Fibroblast of skin of abdomen (primary cell): ENCODE data around the gene KLF16.
A peak's percentile ranks its signal among the peaks of the same experiment; 100 is the strongest.

Source experiments
- DNase-seq: peaks from one replicate; pipeline ENCODE4 v3.0.0-alpha.2; 2013

KLF16 gene

DNA sequence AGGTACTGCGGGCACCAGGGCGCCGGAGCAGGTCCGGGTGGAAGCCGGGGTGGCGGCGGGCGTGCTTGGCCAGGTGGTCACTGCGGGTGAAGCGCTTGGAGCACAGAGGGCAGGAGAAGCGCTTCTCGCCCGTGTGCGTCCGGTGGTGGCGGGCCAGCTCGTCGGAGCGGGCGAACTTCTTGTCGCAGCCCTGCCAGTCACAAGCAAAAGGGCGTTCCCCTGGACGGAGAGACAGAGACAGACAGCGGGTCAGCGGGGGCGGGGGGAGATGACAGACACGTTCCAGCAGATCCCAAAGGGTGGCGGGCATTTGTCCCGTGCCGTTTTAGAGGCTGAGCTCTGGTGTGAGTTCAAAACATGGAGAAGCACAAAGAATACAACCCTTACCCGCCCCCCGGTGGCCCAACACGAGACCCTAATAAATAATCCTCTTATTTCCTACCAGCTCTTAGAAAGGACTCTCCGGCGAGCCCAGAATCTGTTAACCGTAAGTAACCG, 8.8 kb downstream of the KLF16 start:
- no peak for DNase-seq

DNA sequence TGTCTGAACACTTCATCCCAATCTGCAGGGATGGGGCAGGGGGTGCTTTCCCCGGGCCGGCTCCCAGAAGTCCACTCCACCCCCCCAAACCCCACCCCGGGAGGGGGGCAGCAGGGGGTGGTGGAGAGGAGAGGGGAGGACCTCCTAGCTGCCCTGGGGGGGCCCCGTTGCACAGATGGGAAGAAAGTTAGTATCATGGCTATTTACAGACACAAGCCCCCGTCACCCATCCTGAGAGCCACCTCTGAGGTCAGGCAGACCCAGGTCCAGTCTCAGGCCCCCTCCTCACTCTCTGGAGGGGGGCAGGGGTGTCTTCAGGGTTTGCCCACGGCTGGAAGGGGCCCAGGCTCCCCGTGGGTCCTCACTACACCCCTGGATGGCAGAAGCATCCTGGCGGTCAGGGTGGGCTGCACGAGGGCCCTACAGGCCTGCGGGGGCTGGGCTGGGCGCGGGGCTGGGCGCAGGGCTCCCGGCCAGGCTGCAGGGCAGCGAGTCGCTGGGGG, 9.3 kb downstream of the KLF16 start:
- DNase-seq, result no peak

DNA sequence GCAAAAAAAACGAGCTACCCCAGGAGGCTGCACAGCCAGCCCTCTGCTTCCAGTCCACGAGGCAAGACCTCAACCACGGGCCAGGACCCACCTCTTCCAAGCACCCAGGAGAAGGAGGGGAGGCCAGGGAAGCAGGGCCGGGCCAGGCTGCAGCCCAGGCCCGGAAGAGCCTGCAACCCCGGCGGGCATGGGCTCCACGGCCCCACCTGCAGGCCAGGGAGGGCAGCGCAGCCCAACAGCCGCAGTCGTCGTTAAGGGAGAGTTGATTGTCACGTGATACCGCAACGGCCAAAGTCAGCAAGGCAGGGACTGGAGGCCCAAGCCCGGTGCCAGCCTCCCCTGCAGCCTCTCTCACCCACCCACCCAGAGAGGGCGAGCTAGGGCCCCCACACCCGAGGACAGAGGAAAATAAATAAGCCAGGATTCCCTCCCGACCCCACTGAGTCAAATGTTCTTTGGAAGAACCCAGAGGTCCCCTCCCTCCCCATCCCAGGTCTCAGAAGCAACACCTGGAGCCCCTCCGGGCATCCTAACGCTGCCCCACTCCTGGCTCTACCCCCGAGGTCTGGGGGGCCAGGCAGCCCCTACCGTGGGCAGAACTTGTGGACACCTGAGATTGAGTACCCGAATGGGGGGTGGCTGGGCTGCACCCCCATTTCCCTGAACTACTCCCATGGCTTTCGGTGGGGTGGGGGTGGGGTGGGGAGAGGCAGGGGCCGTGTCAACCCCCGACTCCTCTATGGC, 9.9 kb downstream of the KLF16 start:
- DNase-seq, result peak; percentile 74

DNA sequence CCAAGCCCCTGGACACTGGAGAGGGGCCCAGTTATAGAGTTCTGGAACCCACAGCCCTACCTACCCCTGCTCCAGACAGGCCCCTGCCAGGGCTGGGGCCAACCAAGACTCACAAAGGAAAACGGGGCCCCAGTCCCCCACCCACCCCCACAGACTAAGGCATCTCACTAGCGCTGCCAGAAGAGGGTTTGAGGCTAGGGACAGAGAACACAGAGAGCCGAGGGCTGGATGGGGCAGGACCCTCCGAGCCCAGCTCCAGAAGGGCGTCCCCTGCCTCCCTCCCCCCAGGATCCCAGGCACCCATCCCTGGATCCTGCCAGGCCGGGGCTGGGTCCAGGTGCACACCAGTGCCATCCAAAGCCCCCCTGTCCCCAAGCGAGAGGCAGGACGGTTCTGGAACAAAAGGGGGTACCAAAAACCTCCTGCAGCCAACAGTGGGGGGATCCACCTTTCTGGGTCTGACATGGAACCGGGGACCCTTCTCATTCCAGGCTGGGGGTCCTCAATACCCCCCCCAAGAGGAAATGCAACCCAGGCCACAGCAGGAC, 10.7 kb downstream of the KLF16 start:
- no peak for DNase-seq

DNA sequence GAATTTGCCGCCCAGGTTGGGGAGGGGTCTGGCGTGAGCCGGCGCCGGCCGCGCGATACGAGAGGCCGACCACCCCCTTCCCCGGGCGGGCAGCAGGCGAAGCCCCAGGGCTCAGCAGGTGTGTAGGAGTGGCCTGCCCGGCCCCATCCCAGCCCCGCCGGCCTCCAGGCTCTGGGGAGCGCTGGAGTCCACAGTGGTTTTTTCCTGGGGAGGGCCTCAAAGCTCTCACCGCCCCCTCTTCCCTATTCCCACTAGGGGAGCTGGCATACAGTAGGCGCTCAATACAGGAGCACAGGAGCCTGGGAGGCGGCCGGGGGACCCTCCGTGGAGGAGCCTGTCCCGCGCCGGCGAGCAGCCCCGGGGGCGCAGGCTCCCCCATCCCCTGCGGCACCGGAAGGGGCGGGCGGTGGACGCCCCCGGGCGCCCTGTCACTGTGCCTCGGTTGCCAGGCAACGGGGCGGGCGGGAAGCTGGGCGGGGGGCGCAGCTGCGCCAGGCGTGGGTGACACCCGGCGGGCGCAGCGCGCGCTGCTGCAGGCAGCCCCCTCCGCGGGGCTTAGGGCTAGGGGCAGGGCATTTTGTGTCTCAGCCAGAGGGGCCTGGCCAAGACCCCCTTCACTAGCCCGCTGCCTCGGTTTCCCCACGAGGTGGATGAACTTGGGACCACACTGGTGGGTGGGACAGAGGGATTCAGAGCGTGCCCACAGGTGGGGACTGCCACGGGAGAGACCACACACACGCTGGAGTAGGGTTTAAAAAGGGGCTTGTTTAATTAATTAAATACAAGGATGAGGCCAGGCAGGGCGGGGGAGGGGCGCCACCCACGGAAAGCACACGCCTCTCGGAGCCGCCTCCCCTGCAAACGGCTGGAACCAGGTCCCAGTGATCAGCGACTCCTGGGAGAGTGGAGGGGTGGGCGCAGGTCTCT, 11.5 kb downstream of the KLF16 start:
- DNase-seq, result no peak

DNA sequence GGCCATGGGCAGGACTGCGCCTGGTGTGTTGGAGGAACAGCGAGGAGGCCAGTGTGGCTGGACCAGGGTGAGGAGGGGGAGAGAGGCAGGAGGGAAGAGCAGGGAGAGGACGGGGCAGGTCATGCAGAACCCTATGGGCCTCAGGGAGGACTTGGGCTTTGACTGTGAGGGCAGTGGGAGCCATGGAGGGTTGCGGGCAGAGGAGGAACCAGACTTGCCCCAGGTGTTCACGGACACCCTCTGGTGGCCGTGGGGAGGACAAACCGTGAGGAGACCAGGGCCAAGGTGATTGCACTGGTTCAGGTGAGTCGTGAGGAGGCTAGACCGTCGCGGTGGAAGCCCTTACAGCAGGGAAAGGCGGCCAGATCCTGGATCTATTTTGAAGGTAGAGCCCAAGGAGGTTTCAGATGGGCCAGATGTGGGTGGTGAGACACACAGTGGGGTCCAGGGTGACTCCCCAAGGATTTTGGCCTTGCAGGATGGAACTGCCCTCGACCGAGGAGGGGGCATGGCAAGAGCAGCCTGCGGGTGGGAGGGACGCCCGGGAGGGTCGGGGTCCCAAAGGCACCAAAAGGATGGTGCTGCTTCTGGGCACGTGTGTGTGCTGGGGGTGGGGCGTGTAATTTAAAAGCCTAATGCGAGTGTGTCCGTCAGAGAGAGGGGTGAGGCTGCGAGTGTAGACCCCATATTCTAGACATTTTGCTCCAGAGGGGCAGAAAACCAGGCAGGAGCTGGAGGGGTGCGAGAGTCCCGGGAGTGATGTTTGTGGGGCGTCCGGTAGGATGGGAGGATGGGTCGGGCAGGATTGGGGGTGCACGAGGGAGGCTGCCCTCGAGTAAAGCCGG, 12.3 kb downstream of the KLF16 start:
- no peak for DNase-seq

DNA sequence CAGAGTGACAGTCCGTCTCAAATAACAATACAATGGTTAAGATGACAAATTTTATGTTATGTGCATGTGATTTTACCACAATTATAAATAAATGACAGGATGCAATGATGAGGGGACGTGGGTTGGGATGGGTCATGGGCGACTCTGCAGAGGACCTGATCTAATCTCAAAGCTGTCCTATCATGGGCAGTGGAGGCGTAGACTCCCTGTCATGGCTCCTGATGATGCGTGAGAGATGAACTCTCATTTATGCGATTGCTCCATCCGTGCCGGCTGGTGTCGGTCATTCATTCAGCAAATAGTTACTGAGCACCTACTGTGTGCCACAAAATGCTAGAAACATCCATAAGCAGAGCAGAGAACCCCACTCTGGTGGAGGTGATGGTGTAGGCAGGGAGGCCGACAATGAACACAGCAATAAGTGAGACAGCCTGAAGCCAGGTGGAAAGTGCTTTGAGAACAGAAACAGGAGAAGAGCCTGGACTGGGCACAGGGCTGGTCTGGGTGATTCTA, 13.4 kb downstream of the KLF16 start:
- DNase-seq, result no peak

DNA sequence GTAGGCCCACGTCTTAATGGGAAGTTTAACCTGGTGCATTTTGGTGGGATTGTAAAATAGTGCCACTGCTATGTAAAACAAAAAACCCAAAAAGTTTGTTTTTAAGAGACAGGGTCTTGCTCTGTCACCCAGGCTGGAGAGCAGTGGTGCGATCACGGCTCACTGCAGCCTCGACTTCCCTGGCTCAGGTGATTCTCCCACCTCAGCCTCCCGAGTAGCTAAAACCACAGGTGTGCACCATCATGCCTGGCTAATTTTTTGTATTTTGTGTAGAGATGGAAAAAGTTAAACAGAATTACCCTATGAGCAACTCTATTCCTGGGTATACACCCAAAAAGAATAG, 14.3 kb downstream of the KLF16 start:
- no peak for DNase-seq

DNA sequence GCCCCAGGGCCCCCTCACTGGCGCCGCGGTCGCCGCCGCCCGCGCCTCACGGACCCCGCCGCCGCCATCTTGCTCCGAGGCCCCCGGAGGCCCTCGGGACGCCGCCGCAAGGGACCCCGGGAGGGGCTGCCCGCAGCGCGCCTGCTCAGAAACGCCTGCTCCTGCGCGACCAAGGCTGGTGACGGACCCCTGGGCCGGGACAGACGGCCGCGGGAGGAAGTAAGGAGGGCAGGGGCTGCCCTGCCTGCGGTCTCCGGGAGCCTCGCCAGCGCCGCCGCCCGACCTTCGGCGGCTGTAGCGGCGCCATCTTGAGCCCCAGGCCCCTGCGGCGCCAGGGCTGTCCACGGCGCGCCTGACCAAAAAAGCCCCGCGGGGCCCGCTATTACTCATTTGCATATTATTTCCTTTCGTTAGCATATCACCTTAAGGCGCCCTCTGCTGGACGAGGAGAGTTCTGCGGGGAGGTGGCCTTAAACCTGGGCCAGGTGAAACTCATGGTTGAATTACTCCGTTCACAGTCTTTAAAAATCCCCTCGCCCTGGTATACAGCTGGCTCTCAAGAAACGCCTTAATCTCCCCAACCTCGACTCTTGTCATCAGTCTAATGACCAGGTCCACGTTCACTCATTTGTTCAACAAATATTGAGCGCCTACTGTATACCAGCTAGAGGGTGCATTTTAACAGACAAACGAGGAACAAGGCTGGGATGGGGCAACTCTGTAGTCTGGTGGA, 14.8 kb downstream of the KLF16 start, which contains the start of gene REXO1:
REXO1 (minus strand) TSS at position 85 of the 733 bp plus-strand sequence. CDS start 125 bp downstream, outside the sequence.
- peak; percentile 91 for DNase-seq

DNA sequence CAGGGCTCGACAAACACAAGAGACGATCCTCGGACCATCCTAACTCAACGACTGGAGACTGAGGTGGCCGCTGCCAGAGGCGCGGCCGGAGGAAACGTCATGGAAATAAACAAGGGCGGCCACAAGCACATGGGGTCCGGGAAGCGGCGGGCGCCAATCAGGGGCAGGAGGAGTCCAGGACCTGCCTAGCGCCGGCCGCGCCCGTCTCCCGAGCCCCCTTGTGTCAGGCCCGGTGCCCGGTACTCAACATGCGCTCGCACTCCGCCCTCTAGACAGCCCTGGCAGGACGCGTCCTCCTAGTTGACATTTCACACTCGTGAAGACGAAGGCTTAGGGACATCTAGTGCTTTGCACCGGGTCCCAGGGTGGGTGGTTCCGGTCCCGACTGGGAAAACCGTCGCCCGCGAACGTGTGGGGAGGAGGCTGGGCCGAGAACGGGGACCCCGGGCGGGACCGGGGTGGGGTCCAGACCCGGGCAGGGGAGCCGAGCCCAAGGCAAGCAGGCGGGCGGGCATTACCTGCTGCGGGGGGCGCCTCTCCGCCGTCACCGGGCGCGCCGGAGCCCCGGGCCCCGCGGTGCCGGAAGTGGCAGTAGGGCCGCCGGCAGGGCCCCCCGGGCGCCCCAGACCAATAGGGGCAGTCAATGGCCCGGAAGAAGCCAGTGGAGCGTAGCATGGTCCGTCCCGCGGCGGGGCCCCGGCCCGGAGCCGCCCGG, 15.5 kb downstream of the KLF16 start:
- DNase-seq, result no peak

DNA sequence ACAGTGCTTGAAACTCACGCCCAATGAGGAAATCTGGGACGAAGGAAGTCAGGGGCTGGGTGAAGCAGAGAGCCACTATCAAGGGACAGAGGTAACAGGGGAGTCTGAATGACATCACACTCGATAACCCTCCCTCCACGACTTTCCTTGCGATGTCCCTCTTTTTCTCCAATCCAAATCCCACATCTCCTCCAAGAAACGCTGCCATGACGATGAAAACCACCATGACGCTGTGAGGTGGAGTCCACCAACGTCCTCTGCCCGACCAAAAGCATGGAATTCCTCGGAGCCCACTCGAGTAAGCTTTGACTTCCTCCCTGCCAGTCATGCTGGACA, 16.1 kb downstream of the KLF16 start:
- DNase-seq, result no peak

DNA sequence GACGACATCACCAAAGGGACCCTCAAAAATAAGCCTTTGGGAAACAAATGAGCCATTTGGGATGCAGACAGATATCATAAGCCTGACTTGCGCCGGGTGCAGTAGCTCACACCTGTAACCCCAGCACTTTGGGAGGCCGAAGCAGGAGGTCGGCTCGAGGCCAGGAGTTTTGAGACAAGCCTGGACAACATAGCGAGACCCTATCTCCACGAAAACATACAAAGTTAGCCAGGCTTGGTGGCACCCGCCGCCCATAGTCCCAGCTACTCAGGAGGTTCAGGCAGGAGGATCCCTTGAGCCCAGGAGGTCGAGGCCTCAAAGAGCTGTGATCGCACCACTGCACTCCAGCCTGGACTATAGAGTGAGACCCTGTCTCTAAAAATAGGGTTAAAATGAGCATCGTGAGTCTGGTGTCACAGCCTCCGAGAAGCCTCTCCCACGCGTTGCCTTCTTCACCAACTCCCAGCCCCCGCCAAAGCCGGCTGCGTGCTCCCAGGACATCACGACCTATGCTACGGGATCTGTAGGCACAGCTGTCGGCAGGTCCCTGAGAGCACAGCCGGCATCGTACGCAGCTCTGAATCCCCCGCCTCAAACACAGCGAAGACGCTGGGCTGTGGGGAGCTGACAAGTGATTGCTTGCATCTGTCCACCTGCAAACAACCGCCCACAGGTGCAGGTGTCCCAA, 16.7 kb downstream of the KLF16 start:
- no peak for DNase-seq

DNA sequence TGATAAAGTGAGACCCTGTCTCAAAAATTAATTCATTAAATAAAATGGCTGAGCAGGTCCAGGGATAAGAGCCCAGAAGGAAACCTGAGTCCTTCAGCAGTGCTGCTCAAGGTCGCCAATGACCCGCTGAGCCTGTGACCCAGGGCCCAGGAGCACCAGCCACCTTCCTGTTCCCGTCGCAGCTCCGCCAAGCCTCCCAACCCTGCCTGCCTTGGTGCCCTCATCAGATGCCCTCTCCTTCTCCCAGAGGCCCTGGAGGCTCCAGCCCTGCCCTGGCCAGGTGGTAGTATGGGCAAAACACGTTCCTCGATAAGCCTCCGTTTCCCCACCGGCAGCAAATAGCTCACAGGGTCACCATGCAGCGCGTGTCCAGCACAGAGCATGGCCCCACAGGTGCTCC, 17.7 kb downstream of the KLF16 start:
- no peak for DNase-seq

DNA sequence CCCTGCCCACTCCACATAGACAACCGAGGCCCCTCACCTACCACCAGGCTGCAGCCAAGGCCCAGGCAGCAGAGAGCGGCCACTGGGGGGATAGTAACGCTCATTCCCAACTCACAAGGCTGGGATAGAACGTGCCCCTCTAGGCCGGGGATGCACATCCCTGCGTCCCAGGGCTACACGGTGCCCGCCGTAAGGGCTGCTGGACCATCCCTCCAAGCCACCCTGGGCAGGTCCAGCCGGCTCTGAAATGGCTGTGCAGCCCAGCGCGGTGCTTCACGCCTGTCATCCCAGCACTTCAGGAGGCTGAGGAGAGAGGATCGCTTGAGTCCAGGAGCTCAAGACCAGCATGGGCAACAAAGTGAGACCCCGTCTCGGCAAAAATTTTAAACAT, 18.3 kb downstream of the KLF16 start:
- no peak for DNase-seq

DNA sequence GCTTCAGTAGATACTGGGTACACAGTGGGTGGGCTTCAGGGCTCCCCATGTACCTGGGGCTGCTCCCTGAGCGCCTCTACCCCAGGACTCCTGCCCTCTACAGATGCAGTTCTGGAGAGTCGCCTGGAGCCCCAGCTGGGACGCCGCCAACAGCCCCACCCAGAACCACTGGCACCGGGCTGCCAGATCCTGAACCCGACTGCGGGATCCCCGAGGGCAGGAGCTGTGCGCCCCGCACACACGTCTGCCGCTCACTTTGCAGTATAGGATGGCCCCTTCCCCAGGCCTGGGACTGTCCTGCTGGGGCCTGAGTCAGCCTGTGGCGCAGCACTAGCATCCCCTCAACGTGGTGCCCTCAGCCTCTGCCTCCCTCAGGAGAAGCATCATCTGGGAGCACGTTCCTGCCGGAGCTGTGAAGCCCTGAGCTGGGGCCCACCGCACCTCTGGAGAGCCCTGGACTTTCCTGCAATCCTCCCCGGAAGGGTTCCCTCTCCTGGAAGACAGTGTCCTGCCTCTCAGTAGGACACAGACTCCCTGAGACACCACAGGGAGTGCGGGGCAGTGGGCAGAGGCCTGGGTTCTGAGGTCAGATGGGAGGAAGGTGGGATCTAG, 18.8 kb downstream of the KLF16 start:
- no peak for DNase-seq

DNA sequence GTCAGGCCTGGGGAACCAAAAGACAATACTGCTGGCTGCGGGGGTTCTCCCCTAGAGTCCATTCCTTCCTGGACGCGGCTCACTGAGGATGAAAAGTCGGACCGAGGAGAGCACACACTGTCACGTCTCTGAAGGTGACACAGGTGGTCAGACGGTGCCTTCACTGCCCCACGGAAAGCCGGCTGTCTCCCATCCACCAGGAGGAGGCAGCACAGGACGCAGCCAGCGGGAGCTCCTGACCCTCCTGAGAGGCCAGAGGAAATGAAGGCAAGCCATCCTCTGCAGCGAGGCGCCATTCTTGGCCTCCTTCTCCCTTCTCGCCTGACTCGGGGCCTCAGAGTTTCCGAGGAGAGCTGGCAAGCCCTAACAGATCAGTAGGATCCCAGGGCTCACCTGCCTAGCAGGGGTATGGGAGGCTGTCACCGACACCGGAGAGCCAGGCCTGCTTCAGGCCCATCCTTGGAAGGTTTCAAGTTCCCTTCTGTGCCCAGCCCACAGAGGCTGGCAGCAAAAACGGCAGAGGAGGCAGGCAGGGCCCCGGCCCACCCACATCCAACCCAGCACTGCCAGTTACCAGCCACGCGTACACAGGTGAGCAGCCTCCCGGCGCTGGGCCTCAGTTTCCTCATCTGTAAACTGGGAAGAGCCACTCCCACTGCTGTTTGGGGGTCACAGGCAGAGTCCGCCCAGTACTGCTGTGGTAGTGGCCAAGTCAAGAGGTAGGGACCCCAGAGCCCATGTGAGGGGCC, 19.6 kb downstream of the KLF16 start:
- no peak for DNase-seq

DNA sequence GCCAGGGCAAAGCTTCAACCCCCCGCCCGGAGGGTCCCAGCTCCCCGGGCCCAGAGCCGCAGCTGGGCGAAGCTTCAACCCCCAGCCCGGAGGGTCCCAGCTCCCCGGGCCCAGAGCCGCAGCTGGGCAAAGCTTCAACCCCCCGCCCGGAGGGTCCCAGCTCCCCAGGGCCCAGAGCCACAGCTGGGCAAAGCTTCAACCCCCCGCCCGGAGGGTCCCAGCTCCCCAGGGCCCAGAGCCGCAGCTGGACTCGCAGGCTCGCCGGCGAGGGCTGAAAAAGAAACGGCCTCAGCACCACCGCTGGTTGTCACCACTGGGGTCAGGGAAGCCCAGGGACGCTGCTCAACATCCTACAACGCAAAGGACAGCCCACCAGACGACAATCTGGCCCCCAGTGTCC, 20.3 kb downstream of the KLF16 start:
- no peak for DNase-seq

DNA sequence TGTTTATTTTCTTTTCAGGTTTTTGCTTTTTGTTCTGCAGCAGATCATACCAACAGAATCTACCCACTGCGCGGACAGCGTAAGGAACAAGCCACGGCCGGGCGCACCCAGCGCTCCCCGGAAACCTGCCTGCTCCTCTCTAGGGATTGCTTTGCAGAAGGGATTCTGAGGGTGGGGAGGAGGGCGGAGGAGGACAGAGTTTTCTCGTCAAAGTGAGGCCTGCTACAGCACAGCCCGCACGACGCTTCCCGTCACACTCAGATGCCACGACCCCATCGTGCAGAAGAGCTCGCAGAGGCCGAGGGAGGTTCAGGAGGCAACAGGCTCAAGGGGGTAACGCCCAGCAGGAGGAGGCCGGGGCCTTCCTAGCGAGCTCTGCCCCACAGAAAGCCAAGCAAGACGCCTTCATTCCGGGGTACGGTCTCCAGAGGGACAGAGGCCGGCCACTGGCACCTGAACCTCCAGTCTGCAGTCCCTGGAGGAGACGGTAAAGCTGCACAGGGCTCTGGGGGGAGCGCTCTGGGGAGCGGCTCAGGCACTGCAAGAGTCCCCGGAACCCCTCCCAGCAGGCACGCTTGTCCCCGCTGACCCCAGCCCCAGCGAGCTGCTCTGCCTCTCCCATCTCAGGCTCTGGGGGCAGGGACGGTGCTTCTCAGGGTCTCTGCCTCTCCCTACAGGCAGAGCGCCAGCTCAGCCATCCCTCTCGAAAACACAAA, 22.0 kb downstream of the KLF16 start:
- no peak for DNase-seq
